ENCODE data around the gene IMPACT.

IMPACT gene

DNA sequence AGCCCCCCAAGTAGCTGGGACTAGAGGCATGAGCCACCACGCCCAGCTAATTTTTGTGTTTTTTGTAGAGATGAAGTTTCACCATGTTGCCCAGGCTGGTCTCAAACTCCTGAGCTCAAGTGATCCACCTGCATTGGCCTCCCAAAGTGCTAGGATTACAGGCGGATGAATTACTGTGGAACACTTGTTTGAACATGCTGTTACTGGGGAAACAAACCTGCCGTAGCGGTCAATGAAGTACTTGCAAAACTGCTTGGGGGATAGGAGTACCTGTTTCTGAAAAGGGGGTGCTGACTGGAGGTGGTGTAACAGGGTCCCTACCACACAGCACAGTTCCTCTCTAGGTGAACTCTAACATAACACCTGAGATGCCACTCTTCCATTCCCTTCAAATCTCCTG lies 5.9 kb upstream of the IMPACT start:
- Histone ChIP-seq H3K4me3 (no peak overlapping the region), H3K27ac (no peak overlapping the region)
- TF ChIP-seq, protein P1, sequence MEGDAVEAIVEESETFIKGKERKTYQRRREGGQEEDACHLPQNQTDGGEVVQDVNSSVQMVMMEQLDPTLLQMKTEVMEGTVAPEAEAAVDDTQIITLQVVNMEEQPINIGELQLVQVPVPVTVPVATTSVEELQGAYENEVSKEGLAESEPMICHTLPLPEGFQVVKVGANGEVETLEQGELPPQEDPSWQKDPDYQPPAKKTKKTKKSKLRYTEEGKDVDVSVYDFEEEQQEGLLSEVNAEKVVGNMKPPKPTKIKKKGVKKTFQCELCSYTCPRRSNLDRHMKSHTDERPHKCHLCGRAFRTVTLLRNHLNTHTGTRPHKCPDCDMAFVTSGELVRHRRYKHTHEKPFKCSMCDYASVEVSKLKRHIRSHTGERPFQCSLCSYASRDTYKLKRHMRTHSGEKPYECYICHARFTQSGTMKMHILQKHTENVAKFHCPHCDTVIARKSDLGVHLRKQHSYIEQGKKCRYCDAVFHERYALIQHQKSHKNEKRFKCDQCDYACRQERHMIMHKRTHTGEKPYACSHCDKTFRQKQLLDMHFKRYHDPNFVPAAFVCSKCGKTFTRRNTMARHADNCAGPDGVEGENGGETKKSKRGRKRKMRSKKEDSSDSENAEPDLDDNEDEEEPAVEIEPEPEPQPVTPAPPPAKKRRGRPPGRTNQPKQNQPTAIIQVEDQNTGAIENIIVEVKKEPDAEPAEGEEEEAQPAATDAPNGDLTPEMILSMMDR (IDR thresholded peaks at IDR 0.05), result no peak
- DNase-seq (ENCODE audit: low spot score), result no peak

DNA sequence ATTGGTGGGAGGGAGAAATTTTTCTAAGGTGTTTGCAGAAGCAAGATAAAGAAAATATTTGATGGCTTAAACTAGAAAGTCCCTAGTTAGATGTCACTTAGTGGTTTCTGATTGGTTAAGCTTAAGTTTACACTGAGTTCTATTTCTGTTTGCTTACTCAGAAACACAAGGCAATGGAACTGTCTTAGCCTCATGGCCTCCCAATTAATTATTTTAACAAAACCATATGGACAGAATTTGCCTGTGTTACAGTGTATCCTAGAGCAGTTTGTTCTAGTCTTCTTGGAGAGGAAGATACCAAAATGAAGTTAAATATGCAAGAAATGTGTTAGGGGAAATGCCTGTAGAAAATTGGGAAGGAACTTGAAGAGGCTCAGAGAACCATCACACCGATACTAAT lies 4.6 kb upstream of the IMPACT start:
- H3K27ac ChIP-seq, result no peak overlapping the region
- no peak for DNase-seq (ENCODE audit: low spot score)
- TF ChIP-seq, protein P1 (IDR thresholded peaks at IDR 0.05), result no peak
- no peak overlapping the region for H3K4me3 ChIP-seq

DNA sequence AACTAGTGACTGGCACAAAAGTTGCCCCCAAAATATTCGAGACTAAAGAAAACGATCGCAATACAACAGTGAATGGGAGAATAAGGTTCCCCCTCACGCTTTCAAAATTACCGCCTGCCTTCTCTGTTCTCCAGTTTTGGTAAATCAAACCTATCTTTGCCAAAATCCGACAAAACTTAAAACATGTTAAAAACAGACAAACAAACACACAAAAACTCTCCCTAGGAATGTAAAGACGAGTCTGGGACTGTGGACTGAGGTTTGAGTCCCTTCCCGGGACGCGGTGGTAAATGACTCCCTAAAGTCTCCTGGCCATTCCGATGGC lies 435 bp upstream of the IMPACT start:
- TF ChIP-seq, protein P1 (IDR thresholded peaks at IDR 0.05), result no peak
- peak overlapping the region; percentile 73 to 86 for H3K27ac ChIP-seq
- DNase-seq (ENCODE audit: low spot score), result no peak
- H3K4me3 ChIP-seq, result peak overlapping the region; percentile 84

DNA sequence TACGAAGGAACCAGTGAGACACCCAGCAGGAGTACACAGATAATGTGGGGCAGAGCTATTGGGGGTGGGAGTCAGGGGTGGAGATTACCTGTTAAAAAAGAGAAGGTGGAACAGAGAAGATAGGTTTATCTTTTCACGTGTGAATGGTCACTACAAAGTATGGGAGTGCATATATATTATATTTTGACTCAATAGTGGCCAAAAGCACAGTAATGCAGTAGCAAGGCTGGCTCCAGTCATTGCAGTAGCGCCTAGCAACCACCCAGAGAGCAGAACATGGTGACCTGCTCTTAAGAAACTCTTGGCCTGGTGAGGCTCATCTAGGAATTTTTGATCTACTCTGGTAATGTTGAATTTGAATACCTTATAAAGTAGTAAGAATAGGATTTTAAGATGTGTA lies 1.0 kb downstream of the IMPACT start:
- Histone ChIP-seq H3K27ac (no peak overlapping the region), H3K4me3 (peak overlapping the region; percentile 84)
- TF ChIP-seq, protein P1 (IDR thresholded peaks at IDR 0.05), result no peak
- DNase-seq (ENCODE audit: low spot score), result no peak

DNA sequence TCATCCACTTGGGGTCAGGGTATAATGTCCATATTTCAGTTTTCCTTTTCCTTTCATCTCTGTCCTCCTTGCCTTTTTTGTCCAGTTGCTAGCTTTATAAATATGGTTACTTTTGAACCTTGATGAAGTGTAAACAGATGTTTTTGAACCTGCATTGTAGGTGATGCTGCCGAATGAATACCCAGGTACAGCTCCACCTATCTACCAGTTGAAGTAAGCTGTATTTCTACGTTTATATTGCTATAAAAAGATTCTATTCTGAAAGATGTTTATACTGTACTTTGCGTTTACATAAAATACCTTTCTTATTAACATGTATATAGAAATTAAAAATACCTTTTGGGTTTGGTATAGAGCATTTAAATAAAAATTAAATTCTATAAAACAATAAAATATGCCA lies 2.2 kb downstream of the IMPACT start:
- no peak for DNase-seq (ENCODE audit: low spot score)
- TF ChIP-seq, protein P1 (IDR thresholded peaks at IDR 0.05), result no peak
- H3K4me3 ChIP-seq, result no peak overlapping the region
- no peak overlapping the region for H3K27ac ChIP-seq

GRCh38 chr18:24429188-24429587 lies 2.7 kb downstream of the IMPACT start:
- no peak for DNase-seq (ENCODE audit: low spot score)
- TF ChIP-seq, protein P1 (IDR thresholded peaks at IDR 0.05), result no peak
- H3K4me3 ChIP-seq, result no peak overlapping the region
- no peak overlapping the region for H3K27ac ChIP-seq

GRCh38 chr18:24432618-24433017 lies 6.1 kb downstream of the IMPACT start:
- H3K27ac ChIP-seq, result no peak overlapping the region
- no peak overlapping the region for H3K4me3 ChIP-seq
- no peak for DNase-seq (ENCODE audit: low spot score)
- TF ChIP-seq, protein P1 (IDR thresholded peaks at IDR 0.05), result no peak

Measured in coronary artery (tissue), 2 donors.